A549 (cell line): ENCODE measurements around the gene ONECUT3. TPM values are rescaled to one million over a fixed set of nuclear protein-coding genes. Genes with fewer than 3 reads are reported as not detected.

Source experiments
- ATAC-seq, 2 experiments: fragments of 200-7000 bp in 1 of 2; fragments of >200 bp in 1 of 2; cut with Nextera tagmentation in 1 of 2; cut with Tn5 transposase in 1 of 2; 3 replicates each; pipeline versions ENCODE4 v1.8.0 to v1.9.1; 2018 to 2020; ENCODE audit warnings: mild to moderate bottlenecking in 1 of 2, moderate library complexity in 1 of 2
- CTCF ChIA-PET: fragments of 300-600 bp; sonication (Branson Sonifier 250); formaldehyde crosslinking; extraction: SDS; loops from one replicate; lab custom pipeline; 2021; ENCODE audit warnings: antibody characterized with exemption, inconsistent platforms; lab: Yijun Ruan, JAX
- POLR2A ChIA-PET: fragments of 350-600 bp; formaldehyde crosslinking; extraction: SDS; loops from one replicate; lab custom pipeline; 2021; ENCODE audit warnings: antibody characterized with exemption, inconsistent platforms; lab: Yijun Ruan, JAX
- DNase-seq, 2 experiments: peaks; one replicate each; pipeline versions ENCODE4 v3.0.0 to v3.0.0-alpha.2; 2011 to 2016; ENCODE audit warnings: low read depth in 1 of 2, low spot score in 1 of 2
- FAIRE-seq: peaks from 2 replicates; lab custom pipeline; 2011; peaks lifted over from hg19 to GRCh38; lab: Jason Lieb, UNC
- H3K27ac ChIP-seq, 2 experiments: fragments of >200 bp; sonication (Bioruptor Twin); formaldehyde crosslinking; 3 replicates each; pipeline ENCODE4 v1.5.1; 2016 to 2017
- H3K4me1 ChIP-seq: fragments of >200 bp; sonication (Bioruptor Twin); formaldehyde crosslinking; 3 replicates; pipeline ENCODE4 v1.6.1; 2016
- H3K4me2 ChIP-seq: fragments of >200 bp; sonication (Bioruptor Twin); formaldehyde crosslinking; 3 replicates; pipeline ENCODE4 v1.6.1; 2016
- H3K4me3 ChIP-seq: fragments of >200 bp; sonication (Bioruptor Twin); formaldehyde crosslinking; 3 replicates; pipeline ENCODE4 v1.5.1; 2016
- H3K9me3 ChIP-seq: fragments of >200 bp; sonication (Bioruptor Twin); formaldehyde crosslinking; 3 replicates; pipeline ENCODE4 v1.6.1; 2016
- CEBPB ChIP-seq, 2 experiments: fragments of >200 bp in 1 of 2; sonication (Bioruptor Twin) in 1 of 2; formaldehyde crosslinking in 1 of 2; IDR thresholded peaks; 2 replicates each; pipeline ENCODE4 v1.6.1; 2012 to 2016
- CHD2 ChIP-seq: fragments of 150-350 bp; IDR thresholded peaks from 2 replicates; pipeline ENCODE4 v1.6.1; 2014; ENCODE audit warnings: low read length; ENCODE audit not compliant: partially characterized antibody
- CHD4 ChIP-seq: fragments of 200-600 bp; sonication (generic); IDR thresholded peaks from 2 replicates; pipeline ENCODE4 v1.6.1; 2016; ENCODE audit warnings: antibody characterized with exemption, mild to moderate bottlenecking, borderline replicate concordance
- CTCF ChIP-seq: fragments of >200 bp; sonication (Bioruptor Twin); formaldehyde crosslinking; IDR thresholded peaks from 3 replicates; pipeline ENCODE4 v1.5.1; 2016
- E2F6 ChIP-seq: IDR thresholded peaks from 2 replicates; pipeline ENCODE4 v1.6.1; 2012; ENCODE audit warnings: low read depth, borderline replicate concordance
- ELK1 ChIP-seq: fragments of 150-350 bp; IDR thresholded peaks from 2 replicates; pipeline ENCODE4 v1.6.1; 2014; ENCODE audit warnings: low read depth, mild to moderate bottlenecking, low read length
- EP300 ChIP-seq, 2 experiments: fragments of >200 bp; sonication (Bioruptor Twin); formaldehyde crosslinking; IDR thresholded peaks; 2 replicates in 1 of 2; 3 replicates in 1 of 2; pipeline ENCODE4 v1.6.1; 2016 to 2017
- FOSB ChIP-seq: fragments of 250-450 bp; sonication (Bioruptor Pico); IDR thresholded peaks from 2 replicates; pipeline ENCODE4 v1.5.0; 2020; ENCODE audit warnings: mild to moderate bottlenecking, moderate library complexity
- FOSL2 ChIP-seq, 2 experiments: fragments of 450-650 bp in 1 of 2; fragments of >200 bp in 1 of 2; sonication (Bioruptor Twin) in 1 of 2; formaldehyde crosslinking; IDR thresholded peaks; 2 replicates each; pipeline versions ENCODE4 v1.5.0 to v1.6.1; 2016 to 2020; ENCODE audit warnings: mild to moderate bottlenecking in 1 of 2, moderate library complexity in 1 of 2
- FOXS1 ChIP-seq: fragments of 250-450 bp; sonication (Bioruptor Pico); IDR thresholded peaks from 2 replicates; pipeline ENCODE4 v1.5.0; 2020; ENCODE audit warnings: mild to moderate bottlenecking, moderate library complexity
- HOXA7 ChIP-seq: fragments of 250-450 bp; sonication (Bioruptor Pico); IDR thresholded peaks from 2 replicates; pipeline ENCODE4 v1.5.0; 2020; ENCODE audit warnings: mild to moderate bottlenecking, moderate library complexity
- HOXB5 ChIP-seq: fragments of 250-450 bp; sonication (Bioruptor Pico); IDR thresholded peaks from 2 replicates; pipeline ENCODE4 v1.5.0; 2020; ENCODE audit warnings: mild to moderate bottlenecking, moderate library complexity
- JUNB ChIP-seq: fragments of >200 bp; sonication (Bioruptor Twin); formaldehyde crosslinking; IDR thresholded peaks from 2 replicates; pipeline ENCODE4 v1.6.1; 2016
- NPAS2 ChIP-seq: fragments of 250-450 bp; sonication (Bioruptor Pico); IDR thresholded peaks from 2 replicates; pipeline ENCODE4 v1.8.0; 2022; ENCODE audit warnings: mild to moderate bottlenecking, moderate library complexity, borderline replicate concordance
- PBX3 ChIP-seq: IDR thresholded peaks from 2 replicates; pipeline ENCODE4 v1.6.1; 2012
- PHF8 ChIP-seq: fragments of 200-600 bp; sonication (generic); IDR thresholded peaks from 2 replicates; pipeline ENCODE4 v1.6.1; 2016; ENCODE audit warnings: low read depth, mild to moderate bottlenecking, antibody characterized with exemption, moderate library complexity, borderline replicate concordance
- RCOR1 ChIP-seq: fragments of 150-350 bp; IDR thresholded peaks from 2 replicates; pipeline ENCODE4 v1.6.1; 2014; ENCODE audit warnings: antibody characterized with exemption, low read length, low read depth
- REST ChIP-seq: fragments of 200-600 bp; sonication (generic); IDR thresholded peaks from 2 replicates; pipeline ENCODE4 v1.6.1; 2016; ENCODE audit warnings: antibody characterized with exemption, mild to moderate bottlenecking, moderate library complexity
- SMC3 ChIP-seq: fragments of >200 bp; sonication (Bioruptor Twin); formaldehyde crosslinking; IDR thresholded peaks from 3 replicates; pipeline ENCODE4 v1.6.1; 2018; ENCODE audit warnings: inconsistent platforms
- WGBS: methylation state at CpG from one replicate; pipeline ENCODE4 v1.1.6; 2017; ENCODE audit errors: missing lambda C conversion rate; 5-methylcytosine and 5-hydroxymethylcytosine counted together
- polyA plus RNA-seq, 4 experiments: library from polyadenylated mRNA; depleted of rRNA in 3 of 4; stranded (reverse); fragments of >200 nt; fragmentation: RNase III in 1 of 4; extraction: RNeasy Plus Mini Kit Qiagen cat#74134 plus additional on column Dnase treatment in 1 of 4; gene quantifications; 2 replicates in 3 of 4; 3 replicates in 1 of 4; pipeline ENCODE4 v1.2.3, GENCODE V29; 2011 to 2017

ONECUT3 gene
- polyA plus RNA-seq, 2 of the 4 experiments (the other 2 are of a cell fraction) = 0.01 TPM; not detected in 1

- Histone ChIP-seq H3K27ac (no peak overlapping the region), H3K4me3 (no peak overlapping the region)
- DNase-seq = no peak
- CTCF ChIA-PET = interaction anchor here (1.5 to 3.0 kb wide), 5 partner anchors 10 to 259 kb away, joined by 4 to 17 read pairs (median 6); no protein-coding TSS in a partner anchor
- POLR2A ChIA-PET = no interaction called here
- TF ChIP-seq SMC3 = no peak
- TF ChIP-seq HOXA7 (CRISPR knock-in tag) = no peak
- TF ChIP-seq CTCF = no peak
- no peak for TF ChIP-seq PBX3
- TF ChIP-seq, all 56 proteins: peak for 0
- 82% methylated on average over 3 of the region's 24 CpGs for WGBS
- H3K4me2 ChIP-seq = no peak overlapping the region
- ATAC-seq (no peak), FAIRE-seq (no peak)
- no peaks in the 10 kb centered on the region for H3K9me3 ChIP-seq
- H3K4me1 ChIP-seq = no peaks in the 10 kb centered on the region
Measured at GRCh38 chr19:1805401-1806183, 52.3 kb downstream of the ONECUT3 start.

- H3K4me1 ChIP-seq = peaks cover 6% of the 10 kb centered on the region
- no peak overlapping the region for H3K4me2 ChIP-seq
- DNase-seq (no peak), FAIRE-seq (no peak), ATAC-seq (no peak)
- 97% methylated on average over 22 of the region's 45 CpGs for WGBS
- no peaks in the 10 kb centered on the region for H3K9me3 ChIP-seq
- H3K4me3 ChIP-seq = no peak overlapping the region
- TF ChIP-seq FOSL2 (IDR thresholded peaks at IDR 0.05) = no peak
- no peak for TF ChIP-seq FOSL2 (CRISPR knock-in tag; IDR thresholded peaks at IDR 0.05)
- no peak for TF ChIP-seq NPAS2 (CRISPR knock-in tag)
- no peak for TF ChIP-seq SMC3
- TF ChIP-seq CEBPB (IDR thresholded peaks at IDR 0.05) = no peak
- no peak for TF ChIP-seq FOSB (CRISPR knock-in tag)
- no peak for TF ChIP-seq CHD4
- no peak for TF ChIP-seq HOXB5 (CRISPR knock-in tag)
- TF ChIP-seq E2F6 = no peak
- no peak for TF ChIP-seq RCOR1
- no peak for TF ChIP-seq REST
- no peak for TF ChIP-seq PHF8
- TF ChIP-seq FOXS1 (CRISPR knock-in tag) = no peak
- no peak for TF ChIP-seq PBX3
- TF ChIP-seq HOXA7 (CRISPR knock-in tag) = no peak
- TF ChIP-seq ELK1 = no peak
- no peak for TF ChIP-seq CHD2
- TF ChIP-seq EP300 (IDR thresholded peaks at IDR 0.05) = no peak
- no peak for TF ChIP-seq JUNB
- POLR2A ChIA-PET = no interaction called here
- CTCF ChIA-PET = interaction anchor here (0.9 to 3.0 kb wide), 7 partner anchors 11 to 260 kb away, joined by 3 to 17 read pairs (median 6); no protein-coding TSS in a partner anchor
- no peak overlapping the region for H3K27ac ChIP-seq
Measured at GRCh38 chr19:1806184-1807029, 53.1 kb downstream of the ONECUT3 start.
